SH-SY5Y (cell line): ENCODE measurements around the gene ACAA2.

Source experiments
- GATA2 ChIP-seq: IDR thresholded peaks from 2 replicates; pipeline ENCODE4 v1.6.1; 2011; ENCODE audit warnings: mild to moderate bottlenecking, low read depth, low read length
- GATA3 ChIP-seq: IDR thresholded peaks from 2 replicates; pipeline ENCODE4 v1.6.1; 2011; ENCODE audit warnings: low read depth, mild to moderate bottlenecking, low read length, moderate library complexity

Gene ACAA2

GRCh38 chr18:49813319-49814146, at the start of gene ACAA2:
ACAA2 (minus strand) TSS chr18:49813533; CDS start chr18:49813484, 49 bp downstream.
- no peak for TF ChIP-seq GATA3
- TF ChIP-seq GATA2 = no peak

GRCh38 chr18:49862656-49863385, 49.5 kb upstream of the ACAA2 start:
- no peak for TF ChIP-seq GATA2

- TF ChIP-seq GATA2 = no peak
- TF ChIP-seq GATA3 = no peak
Observed at GRCh38 chr18:49861659-49862058, 48.3 kb upstream of the ACAA2 start.

GRCh38 chr18:49859725-49860124, 46.4 kb upstream of the ACAA2 start:
- no peak for TF ChIP-seq GATA3
- no peak for TF ChIP-seq GATA2

- TF ChIP-seq GATA3 = no peak
- no peak for TF ChIP-seq GATA2
Observed at GRCh38 chr18:49859021-49859359, 45.7 kb upstream of the ACAA2 start.

GRCh38 chr18:49858309-49859020, 45.1 kb upstream of the ACAA2 start:
- TF ChIP-seq GATA3 = no peak
- no peak for TF ChIP-seq GATA2

- TF ChIP-seq GATA2 (no peak), GATA3 (no peak)
Observed at GRCh38 chr18:49857708-49858107, 44.4 kb upstream of the ACAA2 start.

GRCh38 chr18:49856496-49856895, 43.2 kb upstream of the ACAA2 start:
- TF ChIP-seq GATA2 = no peak
- TF ChIP-seq GATA3 = no peak

GRCh38 chr18:49855711-49856415, 42.5 kb upstream of the ACAA2 start:
- TF ChIP-seq GATA2 (no peak), GATA3 (no peak)

GRCh38 chr18:49854681-49855080, 41.3 kb upstream of the ACAA2 start:
- TF ChIP-seq GATA3 (no peak), GATA2 (no peak)

- TF ChIP-seq GATA3 = no peak
- no peak for TF ChIP-seq GATA2
Observed at GRCh38 chr18:49853436-49853835, 40.1 kb upstream of the ACAA2 start.

GRCh38 chr18:49853011-49853410, 39.7 kb upstream of the ACAA2 start:
- TF ChIP-seq GATA2 (no peak), GATA3 (no peak)

- TF ChIP-seq GATA2 (no peak), GATA3 (no peak)
Observed at GRCh38 chr18:49851624-49852023, 38.3 kb upstream of the ACAA2 start.

GRCh38 chr18:49850636-49851035, 37.3 kb upstream of the ACAA2 start:
- TF ChIP-seq GATA2 = no peak
- TF ChIP-seq GATA3 = no peak
